Measurements from ENCODE around the gene AMN.

Gene AMN

GRCh38 chr14:102947321-102948103 lies 25.0 kb downstream of the AMN start:
- no peak for DNase-seq

- no peak for DNase-seq
Measured at GRCh38 chr14:102948698-102949061, 26.2 kb downstream of the AMN start.

DNA sequence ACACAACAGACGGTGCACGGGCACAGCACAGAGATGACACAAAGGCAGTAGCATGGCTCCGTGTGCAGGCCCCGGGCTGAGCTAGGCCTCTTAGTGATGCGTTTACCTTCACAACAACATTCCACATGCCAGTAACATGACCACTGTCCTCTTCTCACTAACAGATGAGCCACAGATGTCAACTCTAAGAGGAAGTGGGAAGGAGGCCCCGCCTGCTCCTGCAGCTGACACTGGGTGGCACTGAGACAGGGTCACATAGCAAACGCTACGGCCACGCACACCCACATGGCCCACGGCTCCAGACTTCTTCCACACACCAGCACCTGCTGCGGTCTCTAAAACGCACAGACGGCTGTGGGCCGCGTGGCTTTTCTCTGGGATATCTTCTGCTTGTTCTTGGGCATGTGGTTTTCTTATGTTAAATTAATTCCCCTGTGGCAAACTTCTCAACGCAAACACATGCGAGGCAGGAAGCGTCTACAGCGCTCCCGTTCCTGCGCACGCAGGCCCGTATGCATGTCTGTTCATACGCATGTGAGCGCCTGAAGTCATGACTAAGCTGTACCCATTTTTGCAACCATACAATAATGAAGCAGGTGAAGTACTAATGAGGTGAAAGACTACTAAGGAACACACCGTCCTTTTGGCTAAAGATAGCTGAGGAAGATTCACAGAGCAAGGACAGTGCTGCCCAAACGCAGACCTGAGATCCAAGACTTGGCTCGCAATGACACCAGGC lies 26.8 kb downstream of the AMN start:
- DNase-seq, result peak; percentile 32

DNA sequence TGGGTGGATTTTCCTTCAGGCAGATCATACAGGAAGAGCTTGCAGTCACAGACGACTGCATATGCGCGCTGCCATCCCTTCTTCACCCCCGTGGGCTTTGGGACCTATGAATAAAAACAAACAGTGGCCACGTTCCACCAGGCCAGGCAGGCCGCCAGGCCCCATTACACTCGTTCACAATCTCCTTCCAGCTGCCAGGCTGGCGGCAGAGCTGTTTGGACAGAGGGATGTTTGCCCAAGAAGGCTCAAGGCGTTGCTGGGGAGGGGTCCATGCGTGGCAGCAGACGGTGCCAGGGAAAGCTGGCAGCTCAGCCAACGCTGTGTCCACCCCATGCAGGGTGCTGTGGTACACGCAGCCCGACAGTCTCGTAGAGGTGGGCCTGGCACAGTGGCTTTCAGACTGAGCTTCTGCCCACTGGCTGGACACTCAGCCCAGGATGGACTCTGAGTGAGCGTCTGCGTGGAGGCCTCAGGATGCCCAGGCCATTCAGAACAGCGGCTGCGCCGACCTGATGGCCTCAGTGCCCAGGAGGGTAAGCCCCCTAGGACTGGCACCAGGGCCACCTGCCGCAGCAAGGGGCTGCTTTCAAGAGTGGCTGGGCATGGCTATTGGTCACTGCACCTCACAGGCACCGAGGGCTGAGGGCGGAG lies 27.5 kb downstream of the AMN start:
- DNase-seq, result no peak

GRCh38 chr14:102951034-102951433 lies 28.6 kb downstream of the AMN start:
- DNase-seq, result no peak

GRCh38 chr14:102951799-102952198 lies 29.3 kb downstream of the AMN start:
- no peak for DNase-seq

GRCh38 chr14:102952276-102952675 lies 29.8 kb downstream of the AMN start:
- DNase-seq, result no peak

DNA sequence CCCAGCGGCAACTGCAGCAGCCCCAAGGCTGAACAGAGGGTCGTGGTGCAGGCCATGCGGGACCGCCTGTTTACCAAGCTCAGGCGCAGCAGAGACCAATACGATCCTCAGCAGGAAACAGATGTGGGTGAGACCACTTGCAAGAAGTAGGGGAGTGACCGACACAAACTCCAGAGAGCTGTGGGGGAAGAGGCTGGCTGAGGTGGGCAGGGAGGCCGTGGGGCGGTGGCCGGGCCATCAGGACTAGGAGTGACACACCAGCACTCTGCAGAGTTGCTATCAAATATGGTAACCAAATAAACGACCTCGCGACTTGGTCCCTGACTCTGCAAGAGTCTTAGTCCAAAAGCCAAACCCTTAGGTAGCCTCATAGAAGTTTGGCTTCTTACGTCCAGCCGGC lies 30.6 kb downstream of the AMN start:
- no peak for DNase-seq

DNA sequence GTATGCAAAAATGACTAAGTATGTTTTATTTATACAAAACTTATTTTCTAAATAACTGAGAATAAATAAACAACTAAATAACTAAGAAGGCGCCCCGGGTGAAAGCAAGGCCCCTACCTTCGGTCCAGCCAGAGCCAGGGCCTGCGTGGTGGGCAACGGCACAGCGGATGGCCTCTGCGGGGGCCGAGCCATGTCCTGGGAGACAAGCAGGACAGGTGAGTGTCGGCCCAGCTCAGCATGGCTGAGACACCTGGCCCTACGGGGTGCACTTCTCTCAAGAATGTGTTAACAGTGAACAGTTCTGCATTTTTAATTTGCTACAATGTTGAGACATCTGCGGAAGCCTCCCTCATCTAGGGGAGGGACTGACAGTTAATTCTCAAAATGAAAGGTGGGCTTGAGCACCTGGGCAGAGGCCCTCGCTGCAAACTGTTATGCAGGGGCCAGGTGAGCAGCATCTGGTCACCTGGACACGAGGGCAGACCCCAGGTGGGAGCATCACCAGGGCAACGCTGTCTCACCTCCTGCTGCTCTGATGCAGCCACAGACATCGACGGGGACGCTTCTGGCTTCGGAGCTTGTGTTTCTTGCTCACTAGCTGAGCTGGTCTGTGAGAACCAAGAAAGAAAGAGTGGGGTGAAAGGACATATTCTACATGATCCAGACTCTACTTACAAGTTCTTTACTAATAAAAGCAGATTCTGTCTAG lies 31.8 kb downstream of the AMN start:
- no peak for DNase-seq

DNA sequence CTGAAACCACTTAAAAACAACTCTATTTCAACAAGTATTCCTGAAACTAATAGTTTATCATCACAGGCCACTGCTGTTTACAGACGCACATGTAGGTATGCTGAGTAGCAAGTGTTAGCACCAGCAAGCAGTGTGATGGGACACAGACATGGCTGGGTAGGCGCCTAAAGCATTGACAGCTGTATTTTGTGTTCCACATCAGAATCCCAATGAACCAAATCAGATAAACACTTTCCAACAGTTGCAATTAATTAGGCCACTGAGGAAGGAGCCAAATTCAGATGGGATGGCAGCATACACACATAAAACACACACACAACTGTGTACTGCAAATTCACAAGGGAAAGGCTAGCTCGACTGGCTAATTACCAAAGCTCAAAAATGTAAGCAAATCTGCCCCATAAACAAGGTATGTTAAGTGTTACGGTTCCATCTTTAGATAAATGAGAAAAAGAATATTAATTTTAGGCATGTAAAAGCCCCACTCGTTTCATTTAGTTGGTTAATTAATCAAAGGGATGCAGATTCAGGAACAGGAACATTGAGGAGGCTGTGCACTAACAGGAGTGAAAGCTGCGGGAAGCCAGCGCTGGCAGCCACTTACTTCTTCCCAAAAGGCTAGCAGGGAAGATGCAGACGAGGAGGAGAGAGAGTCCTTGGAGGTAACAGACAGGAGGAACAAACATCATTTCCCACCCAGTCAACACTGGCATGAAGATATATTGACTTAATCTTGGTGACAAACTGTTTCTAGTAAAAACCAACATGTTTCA lies 33.4 kb downstream of the AMN start:
- DNase-seq, result no peak

GRCh38 chr14:102957222-102957621 lies 34.8 kb downstream of the AMN start:
- no peak for DNase-seq

DNA sequence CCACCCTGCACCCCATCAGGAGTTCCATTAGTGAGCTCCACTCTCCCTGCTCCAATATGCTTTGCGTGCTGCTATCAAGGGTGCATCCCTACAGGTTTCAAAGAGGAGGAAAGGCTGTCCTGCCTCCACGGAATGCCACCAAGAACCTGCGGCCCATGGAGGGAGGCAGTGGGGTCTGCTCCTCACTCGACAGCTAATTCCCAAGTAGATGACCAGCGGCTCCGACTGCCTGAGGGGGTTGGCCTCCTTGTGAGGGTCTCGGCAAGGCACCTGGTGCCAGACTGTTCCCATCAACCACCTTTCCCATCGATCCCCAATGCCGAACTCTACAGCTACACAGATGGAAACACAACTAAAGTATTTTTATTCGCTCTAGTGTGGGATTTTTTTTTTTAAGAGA lies 36.0 kb downstream of the AMN start:
- no peak for DNase-seq

DNA sequence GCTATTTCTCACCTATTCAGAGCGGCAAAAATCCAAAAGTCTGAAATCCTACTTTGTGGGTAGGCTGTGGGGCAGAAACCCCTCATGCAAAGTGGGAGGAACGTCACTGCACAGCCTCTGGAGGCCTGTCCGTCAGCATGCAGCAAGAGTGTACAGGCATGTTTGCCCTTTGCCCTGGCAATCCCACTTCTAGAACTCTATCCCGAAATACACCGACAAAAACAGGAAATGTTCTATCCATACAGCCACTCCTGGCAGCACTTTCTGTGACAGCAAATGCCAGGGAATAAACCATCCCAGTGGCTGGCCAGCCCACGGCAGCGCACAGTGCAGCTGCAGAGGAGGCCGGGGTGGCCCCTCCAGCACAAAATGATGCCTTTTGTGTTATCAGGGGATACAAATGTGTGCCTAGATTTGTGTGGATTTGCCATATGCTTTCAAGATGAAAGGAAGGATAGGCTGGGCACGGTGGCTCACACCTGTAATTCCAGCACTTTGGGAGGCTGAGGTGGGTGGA lies 39.7 kb downstream of the AMN start:
- DNase-seq, result no peak

- DNase-seq, result no peak
Measured at GRCh38 chr14:102964152-102964730, 41.8 kb downstream of the AMN start.

DNA sequence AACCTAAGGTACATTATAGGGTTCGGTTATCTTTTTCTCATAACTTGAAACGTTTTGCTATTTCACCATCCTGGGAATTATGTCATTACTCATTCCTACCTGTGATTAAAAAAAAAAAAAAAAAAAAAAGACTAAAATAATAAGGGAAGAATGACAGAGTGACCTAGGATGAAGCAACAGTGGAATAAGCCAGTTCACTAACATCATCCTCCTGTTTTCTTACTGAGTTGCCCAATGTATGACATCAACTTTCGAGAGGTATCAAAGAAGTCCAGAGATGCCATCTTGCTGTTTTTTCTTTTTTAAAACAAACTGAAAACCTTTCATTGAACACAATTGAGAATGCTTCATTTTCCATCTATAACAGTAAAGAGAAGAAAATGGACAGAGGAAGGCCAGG lies 42.8 kb downstream of the AMN start:
- DNase-seq, result no peak

GRCh38 chr14:102965971-102966655 lies 43.6 kb downstream of the AMN start:
- DNase-seq, result no peak

GRCh38 chr14:102966681-102967505 lies 44.4 kb downstream of the AMN start:
- DNase-seq, result no peak

- no peak for DNase-seq
Measured at GRCh38 chr14:102967506-102967795, 45.0 kb downstream of the AMN start.

- DNase-seq, result no peak
Measured at GRCh38 chr14:102968306-102968705, 45.8 kb downstream of the AMN start.

- no peak for DNase-seq
Measured at GRCh38 chr14:102969060-102969791, 46.8 kb downstream of the AMN start.
